Kidney epithelial cell (primary cell): ENCODE measurements around the gene FCRL5. TPM values are rescaled to one million over a fixed set of nuclear protein-coding genes. Genes with fewer than 3 reads are reported as not detected.

Experiments used
- DNase-seq: peaks from one replicate; pipeline ENCODE4 v3.0.0-alpha.2; 2010; ENCODE audit warnings: low read depth
- H3K27me3 ChIP-seq: 2 replicates; pipeline ENCODE4 v1.6.0; 2011; ENCODE audit warnings: low read length; ENCODE audit not compliant: control insufficient read depth, insufficient read depth
- H3K36me3 ChIP-seq: 2 replicates; pipeline ENCODE4 v1.5.1; 2011; ENCODE audit warnings: low read length; ENCODE audit not compliant: control insufficient read depth, insufficient read depth
- H3K4me3 ChIP-seq: 2 replicates; pipeline ENCODE4 v1.5.1; 2011; ENCODE audit warnings: low read depth, mild to moderate bottlenecking, control low read depth, low read length
- total RNA-seq: library from RNA; depleted of rRNA; stranded (reverse); fragments of >200 nt; gene quantifications from 2 replicates; pipeline ENCODE4 v1.2.3, GENCODE V29; 2015
- TF ChIP-seq, protein P1 (sequence below): IDR thresholded peaks from 2 replicates; pipeline ENCODE4 v1.5.1; 2011; ENCODE audit warnings: mild to moderate bottlenecking, moderate library complexity, low read length, control low read depth, inconsistent platforms; ENCODE audit not compliant: insufficient read depth, poor library complexity, severe bottlenecking

Gene FCRL5
- total RNA-seq, 1 donor from 2014 or later: not detected

DNA sequence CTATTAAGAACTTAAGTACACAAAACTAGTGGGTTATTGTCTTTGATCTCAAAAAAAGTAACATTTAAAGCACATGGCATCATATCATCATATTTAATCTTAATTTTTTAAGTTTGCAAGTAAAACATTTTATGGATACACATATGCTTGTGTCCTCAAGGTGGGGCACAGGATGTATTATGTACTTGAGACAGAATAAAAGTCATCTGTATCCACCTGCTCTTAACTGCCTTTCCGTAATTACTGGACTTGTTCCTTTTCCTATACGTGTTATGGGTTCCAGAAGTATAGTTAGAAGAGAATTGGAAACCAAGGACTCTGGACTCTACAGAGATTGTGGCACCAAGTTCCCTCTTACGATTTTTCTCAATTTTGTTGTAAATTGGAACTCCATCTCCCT, 79.4 kb downstream of the FCRL5 start:
- no peak for DNase-seq
- TF ChIP-seq, protein P1, sequence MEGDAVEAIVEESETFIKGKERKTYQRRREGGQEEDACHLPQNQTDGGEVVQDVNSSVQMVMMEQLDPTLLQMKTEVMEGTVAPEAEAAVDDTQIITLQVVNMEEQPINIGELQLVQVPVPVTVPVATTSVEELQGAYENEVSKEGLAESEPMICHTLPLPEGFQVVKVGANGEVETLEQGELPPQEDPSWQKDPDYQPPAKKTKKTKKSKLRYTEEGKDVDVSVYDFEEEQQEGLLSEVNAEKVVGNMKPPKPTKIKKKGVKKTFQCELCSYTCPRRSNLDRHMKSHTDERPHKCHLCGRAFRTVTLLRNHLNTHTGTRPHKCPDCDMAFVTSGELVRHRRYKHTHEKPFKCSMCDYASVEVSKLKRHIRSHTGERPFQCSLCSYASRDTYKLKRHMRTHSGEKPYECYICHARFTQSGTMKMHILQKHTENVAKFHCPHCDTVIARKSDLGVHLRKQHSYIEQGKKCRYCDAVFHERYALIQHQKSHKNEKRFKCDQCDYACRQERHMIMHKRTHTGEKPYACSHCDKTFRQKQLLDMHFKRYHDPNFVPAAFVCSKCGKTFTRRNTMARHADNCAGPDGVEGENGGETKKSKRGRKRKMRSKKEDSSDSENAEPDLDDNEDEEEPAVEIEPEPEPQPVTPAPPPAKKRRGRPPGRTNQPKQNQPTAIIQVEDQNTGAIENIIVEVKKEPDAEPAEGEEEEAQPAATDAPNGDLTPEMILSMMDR: no peak
- H3K4me3 ChIP-seq: no peak overlapping the region
- H3K36me3 ChIP-seq: no peaks in the 10 kb centered on the region
- H3K27me3 ChIP-seq: no peaks in the 10 kb centered on the region

GRCh38 chr1:157472056-157472701, 80.1 kb downstream of the FCRL5 start:
- Histone ChIP-seq H3K4me3 (no peak overlapping the region), H3K36me3 (no peaks in the 10 kb centered on the region), H3K27me3 (no peaks in the 10 kb centered on the region)
- TF ChIP-seq, protein P1: no peak
- no peak for DNase-seq

GRCh38 chr1:157471531-157471930, 80.8 kb downstream of the FCRL5 start:
- no peaks in the 10 kb centered on the region for H3K36me3 ChIP-seq
- DNase-seq: no peak
- H3K27me3 ChIP-seq: no peaks in the 10 kb centered on the region
- TF ChIP-seq, protein P1: no peak
- no peak overlapping the region for H3K4me3 ChIP-seq

DNA sequence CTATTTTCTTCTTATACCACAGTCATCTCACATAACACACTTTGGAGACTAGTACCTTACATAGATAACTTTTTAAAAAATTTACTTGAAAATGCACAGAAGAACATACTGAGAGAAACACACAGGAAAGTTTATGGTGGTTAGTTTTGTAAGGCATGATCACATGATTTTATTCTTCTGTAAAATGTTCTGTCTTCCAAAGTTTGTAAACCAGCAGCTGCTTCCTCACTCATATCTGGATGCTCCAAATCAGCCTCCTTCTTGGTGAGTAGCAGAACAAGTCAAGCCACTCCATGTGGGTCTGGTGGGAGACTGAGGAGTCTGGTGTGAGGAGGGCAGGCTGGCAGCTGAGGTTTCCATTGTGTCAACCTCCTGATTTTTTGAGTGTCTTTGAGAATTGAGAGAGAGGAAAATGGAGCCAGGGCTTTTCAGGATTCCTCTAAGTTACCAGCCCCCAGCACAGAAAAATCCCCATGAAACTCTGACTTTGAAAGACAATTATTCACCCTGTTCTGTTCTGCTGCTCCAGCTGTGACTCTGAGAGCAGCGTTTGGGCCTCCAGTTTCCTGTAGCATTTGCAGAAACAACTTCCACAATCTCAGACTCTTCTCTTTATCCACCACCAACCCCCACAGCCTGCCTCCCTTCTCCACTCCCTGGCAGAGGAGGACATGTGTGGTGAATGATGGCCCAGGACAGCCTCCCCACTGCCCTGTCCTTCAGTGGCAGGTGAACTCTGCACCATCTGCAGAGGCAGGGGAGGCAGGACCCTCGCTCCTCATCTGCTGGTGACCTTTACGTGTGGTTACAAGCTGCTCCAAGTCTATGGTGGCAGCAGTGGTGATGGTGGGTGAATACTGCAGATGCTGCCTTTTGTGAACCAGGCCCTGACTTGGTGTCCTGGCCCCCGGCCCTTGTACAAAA, 82.3 kb downstream of the FCRL5 start:
- Histone ChIP-seq H3K27me3 (no peaks in the 10 kb centered on the region), H3K4me3 (no peak overlapping the region), H3K36me3 (no peaks in the 10 kb centered on the region)
- TF ChIP-seq, protein P1: no peak
- DNase-seq: no peak

DNA sequence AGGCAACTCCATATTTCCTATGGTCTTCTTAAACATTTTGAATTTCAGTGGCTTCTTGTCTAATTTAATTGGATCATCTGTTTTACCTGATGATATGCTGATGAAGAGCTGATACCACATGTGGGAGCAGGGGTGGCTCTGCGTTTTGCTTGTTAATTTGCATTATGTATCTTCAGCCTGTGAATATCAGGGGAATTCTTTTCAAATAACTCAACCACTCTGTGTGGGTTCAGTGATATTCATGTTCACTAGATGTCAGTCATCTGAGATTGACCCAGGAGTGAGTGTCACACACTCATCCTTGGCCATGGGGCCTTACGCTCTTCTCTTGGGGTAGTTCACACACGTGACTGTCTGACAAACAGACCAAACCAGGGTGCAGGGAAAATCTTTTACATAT, 83.0 kb downstream of the FCRL5 start:
- Histone ChIP-seq H3K27me3 (no peaks in the 10 kb centered on the region), H3K4me3 (no peak overlapping the region), H3K36me3 (no peaks in the 10 kb centered on the region)
- no peak for DNase-seq
- TF ChIP-seq, protein P1: no peak
